Endothelial cell of umbilical vein (primary cell): ENCODE data around the gene KRTAP10-6.

ENCODE experiments used
- CTCF ChIP-seq, 2 donors: IDR thresholded peaks; 1 replicate in 1 of 2; 2 replicates in 1 of 2; pipeline ENCODE4 v1.5.1; 2011; ENCODE audit warnings: low read length in 2 of 2, mild to moderate bottlenecking in 2 of 2, moderate library complexity in 2 of 2, control low read depth in 1 of 2, inconsistent platforms in 1 of 2, low read depth in 1 of 2; ENCODE audit not compliant: insufficient read depth in 1 of 2; ENCODE audit errors: extremely low read depth in 1 of 2
- EZH2 ChIP-seq: IDR thresholded peaks from 2 replicates; pipeline ENCODE4 v1.6.1; 2012; ENCODE audit warnings: borderline replicate concordance, low read depth, mild to moderate bottlenecking, moderate library complexity, low read length, inconsistent platforms; ENCODE audit not compliant: severe bottlenecking
- FOS ChIP-seq: IDR thresholded peaks from 2 replicates; pipeline ENCODE4 v1.6.1; 2011; ENCODE audit warnings: mild to moderate bottlenecking, low read length, moderate library complexity, borderline replicate concordance; ENCODE audit not compliant: insufficient read depth
- GATA2 ChIP-seq: IDR thresholded peaks from 2 replicates; pipeline ENCODE4 v1.7.0; 2011; ENCODE audit warnings: low read depth, mild to moderate bottlenecking, moderate library complexity, mixed read lengths, low read length; ENCODE audit not compliant: insufficient read length, insufficient read depth
- JUN ChIP-seq: IDR thresholded peaks from 2 replicates; pipeline ENCODE4 v1.6.1; 2011; ENCODE audit warnings: borderline replicate concordance, low read depth; ENCODE audit not compliant: insufficient read length, insufficient read depth
- MAX ChIP-seq: IDR thresholded peaks from 2 replicates; pipeline ENCODE4 v1.6.1; 2011; ENCODE audit not compliant: insufficient read depth, insufficient read length
- POLR2A ChIP-seq: IDR thresholded peaks from 2 replicates; pipeline ENCODE4 v1.6.1; 2012; ENCODE audit warnings: low read depth, mild to moderate bottlenecking, control low read depth, low read length
- POLR2AphosphoS5 ChIP-seq: IDR thresholded peaks from 2 replicates; pipeline ENCODE4 v1.6.1; 2012; ENCODE audit warnings: low read depth, mild to moderate bottlenecking, control low read depth, low read length, moderate library complexity; ENCODE audit not compliant: insufficient read depth

GRCh38 chr21:44626262-44626661, 34.0 kb upstream of the KRTAP10-6 start:
- TF ChIP-seq CTCF (IDR thresholded peaks at IDR 0.05; ENCODE audit: extremely low read depth in 1 of 2, insufficient read depth in 1 of 2, low read depth in 1 of 2, low read length in 2 of 2): no peak
- TF ChIP-seq POLR2AphosphoS5: no peak
- TF ChIP-seq POLR2A: no peak
- no peak for TF ChIP-seq EZH2
- TF ChIP-seq FOS: no peak
- TF ChIP-seq JUN: no peak
- no peak for TF ChIP-seq MAX
- no peak for TF ChIP-seq GATA2
